NCI-H1436 (cell line): Measurements from ENCODE around the gene VN1R5.

ENCODE experiments used
- DNase-seq: peaks from one replicate; lab custom pipeline; 2025; lab: John Stamatoyannopoulos, UW

Gene VN1R5

DNA sequence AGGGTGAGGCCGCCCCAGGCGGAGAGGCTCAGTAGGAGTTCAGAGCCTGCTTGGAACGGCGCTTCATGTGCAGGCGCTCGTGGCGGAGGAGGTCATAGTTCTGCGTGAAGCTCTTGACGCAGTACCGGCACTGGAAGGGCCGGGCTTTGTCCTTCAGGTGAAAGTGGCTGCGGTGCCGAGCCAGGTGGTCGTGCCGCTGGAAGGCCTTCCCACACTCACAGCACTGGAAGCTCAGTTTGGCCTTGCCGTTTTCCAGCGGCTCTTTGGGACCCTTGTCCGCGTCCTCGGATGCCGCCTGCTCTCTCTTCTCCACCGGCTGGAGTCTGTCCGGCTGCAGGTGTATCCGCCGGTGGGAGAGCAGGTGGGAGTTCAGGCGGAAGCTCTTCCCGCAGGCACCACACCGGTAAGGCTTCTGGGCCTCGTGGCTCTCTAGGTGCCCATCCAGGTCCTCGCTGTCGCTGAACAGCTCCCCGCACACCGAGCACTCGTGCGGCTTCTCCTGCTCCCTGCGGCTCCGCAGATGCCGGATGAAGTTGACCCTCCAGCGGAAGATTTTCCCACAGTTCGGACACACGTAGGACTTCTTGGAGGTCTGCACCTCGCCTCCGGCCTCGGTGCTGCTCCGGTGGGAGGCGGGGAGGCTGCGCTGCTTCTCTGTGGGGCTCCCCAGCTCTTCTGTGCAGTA, 44.8 kb downstream of the VN1R5 start:
- DNase-seq = no peak

DNA sequence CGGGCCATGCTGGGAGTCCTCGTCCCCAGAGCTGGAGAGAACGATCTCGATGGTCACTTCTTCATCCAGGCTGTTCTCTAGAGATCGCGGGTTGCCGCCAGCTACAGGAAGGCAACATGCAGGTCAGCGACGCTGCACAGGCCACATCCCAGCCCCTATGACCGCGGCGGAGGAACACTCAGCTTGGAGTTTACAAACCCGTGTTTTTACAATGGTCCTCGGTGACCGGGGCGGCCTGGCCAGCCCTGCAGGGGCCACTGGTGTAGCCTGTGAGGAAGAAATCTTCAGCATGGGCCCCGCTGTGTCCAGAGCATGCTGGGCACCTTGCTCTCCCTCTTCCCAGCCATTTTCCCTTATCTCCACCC, 45.3 kb downstream of the VN1R5 start:
- DNase-seq = no peak

DNA sequence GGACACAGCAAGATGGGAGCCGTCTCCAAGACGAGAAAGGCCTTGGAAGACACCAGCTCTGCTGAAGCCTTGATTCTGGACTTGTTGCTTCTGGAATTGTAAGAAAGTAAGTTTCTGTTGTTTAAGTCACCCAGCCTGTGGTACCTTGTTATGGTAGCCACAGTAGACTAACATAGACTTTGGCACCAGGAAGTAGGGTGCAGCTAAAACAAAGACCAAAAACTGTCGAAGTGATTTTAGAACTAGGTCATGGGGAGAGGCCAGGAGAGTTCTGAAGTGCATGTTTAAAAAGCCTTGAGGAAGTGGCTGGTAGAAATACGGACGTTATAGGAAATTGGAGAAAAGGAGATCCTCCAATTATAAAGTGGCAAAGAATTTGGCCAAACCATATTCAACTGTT, 47.3 kb downstream of the VN1R5 start:
- DNase-seq = no peak

DNA sequence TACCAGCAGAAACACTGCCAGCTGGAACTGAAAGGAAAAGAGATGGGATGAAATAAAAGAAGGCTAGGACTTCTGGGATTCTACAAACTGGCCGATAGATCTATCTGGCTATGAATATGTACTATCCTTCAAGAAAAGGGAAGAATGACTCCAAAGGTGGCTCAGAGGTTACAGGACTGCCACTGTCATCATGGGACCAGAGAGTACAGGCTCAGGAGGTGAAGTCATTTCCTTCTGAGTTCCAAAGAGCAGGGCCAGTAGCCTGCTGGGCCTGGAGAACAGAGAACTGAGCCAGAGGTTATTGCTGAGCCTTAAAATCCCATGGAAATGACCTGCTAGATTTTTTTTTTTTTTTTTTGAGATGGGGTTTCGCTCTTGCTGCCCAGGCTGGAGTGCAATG, 48.2 kb downstream of the VN1R5 start:
- no peak for DNase-seq
